BJ (cell line): ENCODE results near the gene ABHD1. TPM values are rescaled to one million over a fixed set of nuclear protein-coding genes. Genes with fewer than 3 reads are reported as not detected.

Experiments
- CTCF ChIA-PET: fragments of 350-600 bp; formaldehyde crosslinking; extraction: SDS; loops from one replicate; lab custom pipeline; 2021; ENCODE audit warnings: antibody characterized with exemption, inconsistent platforms; lab: Yijun Ruan, JAX
- POLR2A ChIA-PET: fragments of 300-600 bp; sonication (Branson Sonifier 250); formaldehyde crosslinking; extraction: SDS; loops from one replicate; lab custom pipeline; 2021; ENCODE audit warnings: antibody characterized with exemption; lab: Charles Lee
- DNase-seq: peaks from one replicate; pipeline ENCODE4 v3.0.0-alpha.2; 2011; ENCODE audit warnings: low read depth
- H3K27me3 ChIP-seq: 2 replicates; pipeline ENCODE4 v1.6.0; 2011; ENCODE audit warnings: low read length; ENCODE audit not compliant: control insufficient read depth, insufficient read depth
- H3K36me3 ChIP-seq: 2 replicates; pipeline ENCODE4 v1.5.1; 2011; ENCODE audit warnings: low read length; ENCODE audit not compliant: control insufficient read depth, insufficient read depth
- H3K4me3 ChIP-seq: 2 replicates; pipeline ENCODE4 v1.5.1; 2011; ENCODE audit warnings: low read depth, mild to moderate bottlenecking, control low read depth, low read length
- CTCF ChIP-seq: IDR thresholded peaks from 2 replicates; pipeline ENCODE4 v1.5.1; 2011; ENCODE audit warnings: low read depth, mild to moderate bottlenecking, control low read depth, inconsistent platforms, low read length, moderate library complexity; ENCODE audit not compliant: insufficient read depth
- polyA plus RNA-seq: library from polyadenylated mRNA; depleted of rRNA; stranded (reverse); fragments of >200 nt; gene quantifications from 2 replicates; pipeline ENCODE4 v1.2.3, GENCODE V29; 2011

Gene ABHD1
- polyA plus RNA-seq, 1 experiment = not detected

GRCh38 chr2:27149570-27150405, 26.2 kb downstream of the ABHD1 start:
- no peaks in the 10 kb centered on the region for H3K36me3 ChIP-seq
- H3K4me3 ChIP-seq = no peak overlapping the region
- POLR2A ChIA-PET = no interaction called here
- CTCF ChIA-PET = interaction anchor here (1.5 kb wide), 1 partner anchor 20 kb away, joined by 3 read pairs; no protein-coding TSS in a partner anchor
- DNase-seq = no peak
- H3K27me3 ChIP-seq = peaks cover 11% of the 10 kb centered on the region
- no peak for TF ChIP-seq CTCF

- ChIA-PET CTCF (interaction anchor here (0.8 to 1.7 kb wide), 4 partner anchors 19 to 152 kb away, joined by 3 to 5 read pairs (median 4); no protein-coding TSS in a partner anchor), POLR2A (no interaction called here)
- no peaks in the 10 kb centered on the region for H3K36me3 ChIP-seq
- no peak for TF ChIP-seq CTCF
- no peak overlapping the region for H3K4me3 ChIP-seq
- no peak for DNase-seq
- H3K27me3 ChIP-seq = peaks cover 11% of the 10 kb centered on the region
Measured at GRCh38 chr2:27150639-27151230, 27.1 kb downstream of the ABHD1 start.

GRCh38 chr2:27152102-27152795, 28.6 kb downstream of the ABHD1 start:
- no peak for DNase-seq
- no peak for TF ChIP-seq CTCF
- peaks cover 11% of the 10 kb centered on the region for H3K27me3 ChIP-seq
- H3K36me3 ChIP-seq = no peaks in the 10 kb centered on the region
- POLR2A ChIA-PET = no interaction called here
- CTCF ChIA-PET = interaction anchor here (1.0 to 2.0 kb wide), 6 partner anchors 18 to 151 kb away, joined by 3 to 6 read pairs (median 4); no protein-coding TSS in a partner anchor
- no peak overlapping the region for H3K4me3 ChIP-seq

- H3K36me3 ChIP-seq = no peaks in the 10 kb centered on the region
- no peak for TF ChIP-seq CTCF
- CTCF ChIA-PET = interaction anchor here (1.0 to 2.0 kb wide), 4 partner anchors 17 to 126 kb away, joined by 3 to 6 read pairs (median 4); no protein-coding TSS in a partner anchor
- POLR2A ChIA-PET = no interaction called here
- peaks cover 11% of the 10 kb centered on the region for H3K27me3 ChIP-seq
- DNase-seq = no peak
- H3K4me3 ChIP-seq = no peak overlapping the region
Measured at GRCh38 chr2:27152796-27153464, 29.3 kb downstream of the ABHD1 start.
